Tibial nerve (tissue), 4 donors: ENCODE measurements around the gene RAN. TPM values are rescaled to one million over a fixed set of nuclear protein-coding genes. Genes with fewer than 3 reads are reported as not detected.

ENCODE experiments used
- DNase-seq, 2 donors: peaks; one replicate each; pipeline ENCODE4 v3.0.0-alpha.2; 2019; ENCODE audit warnings: low spot score in 2 of 2
- H3K27ac ChIP-seq, 4 donors: fragments of 200-600 bp; sonication (generic) in 3 of 4; one replicate each; pipeline ENCODE4 v1.5.1; 2017 to 2019; ENCODE audit warnings: mild to moderate bottlenecking in 1 of 4
- H3K27me3 ChIP-seq, 2 donors: fragments of 200-600 bp; sonication (generic) in 1 of 2; one replicate each; pipeline versions ENCODE4 v1.5.1 to v1.6.0; 2017 to 2019
- H3K36me3 ChIP-seq, 3 donors: fragments of 200-600 bp; sonication (generic); one replicate each; pipeline ENCODE4 v1.5.1; 2018 to 2019
- H3K4me1 ChIP-seq, 4 donors: fragments of 200-600 bp; sonication (generic) in 3 of 4; one replicate each; pipeline ENCODE4 v1.5.1; 2017 to 2019
- H3K4me3 ChIP-seq, 4 donors: fragments of 200-600 bp; sonication (generic) in 3 of 4; one replicate each; pipeline ENCODE4 v1.5.1; 2017 to 2019; ENCODE audit warnings: mild to moderate bottlenecking in 1 of 4, moderate library complexity in 1 of 4
- H3K9me3 ChIP-seq, 4 donors: fragments of 200-600 bp; sonication (generic) in 3 of 4; one replicate each; pipeline ENCODE4 v1.5.1; 2017 to 2019
- CTCF ChIP-seq, 5 experiments: fragments of 200-600 bp in 3 of 5; fragments of 450-650 bp in 2 of 5; sonication (generic) in 3 of 5; IDR thresholded peaks; one replicate each; pipeline ENCODE4 v1.5.1; 2016 to 2019; ENCODE audit warnings: antibody characterized with exemption in 5 of 5, mild to moderate bottlenecking in 3 of 5, moderate library complexity in 2 of 5
- EP300 ChIP-seq, 2 donors: sonication (generic); formaldehyde crosslinking; IDR thresholded peaks; one replicate each; pipeline ENCODE4 v1.6.1; 2017; ENCODE audit warnings: antibody characterized with exemption in 2 of 2, mild to moderate bottlenecking in 1 of 2
- POLR2A ChIP-seq, 2 donors: fragments of 450-650 bp; IDR thresholded peaks; one replicate each; pipeline ENCODE4 v1.6.1; 2017; ENCODE audit warnings: antibody characterized with exemption in 2 of 2, mild to moderate bottlenecking in 2 of 2, moderate library complexity in 2 of 2
- WGBS, 2 donors: methylation state at CpG; one replicate each; pipeline ENCODE4 v1.1.5; 2018; 5-methylcytosine and 5-hydroxymethylcytosine counted together
- total RNA-seq, 4 donors: library from RNA; depleted of rRNA; stranded (reverse); fragments of >200 nt; gene quantifications; one replicate each; pipeline ENCODE4 v1.1.0, GENCODE V29; 2016

Gene RAN
- total RNA-seq, 4 donors from 2014 or later: 105 to 155 (median 124) TPM

- no peak for DNase-seq
- WGBS, 2 donors: 52 to 100% methylated on average over 1 of the region's 1 CpG
- Histone ChIP-seq H3K36me3 (no peaks in the 10 kb centered on the region), H3K9me3 (peaks cover 0 to 18% (median 4%) of the 10 kb centered on the region in 4 donors), H3K4me1 (peaks cover 0 to 4% (median 2%) of the 10 kb centered on the region in 4 donors), H3K27ac (no peak overlapping the region), H3K27me3 (peaks cover 0 to 3% of the 10 kb centered on the region in 2 donors), H3K4me3 (no peak overlapping the region)
- TF ChIP-seq EP300 (IDR thresholded peaks at IDR 0.05) (no peak), POLR2A (IDR thresholded peaks at IDR 0.05) (no peak), CTCF (IDR thresholded peaks at IDR 0.05) (no peak)
Measured at GRCh38 chr12:130911193-130911592, 39.3 kb downstream of the RAN start.

GRCh38 chr12:130911933-130912332 is 40.1 kb downstream of the RAN start:
- Histone ChIP-seq H3K27me3 (peaks cover 0 to 3% of the 10 kb centered on the region in 2 donors), H3K36me3 (no peaks in the 10 kb centered on the region), H3K4me3 (no peak overlapping the region), H3K9me3 (peaks cover 0 to 18% (median 4%) of the 10 kb centered on the region in 4 donors), H3K27ac (no peak overlapping the region), H3K4me1 (peaks cover 0 to 11% (median 4%) of the 10 kb centered on the region in 4 donors)
- no peak for DNase-seq
- TF ChIP-seq EP300 (IDR thresholded peaks at IDR 0.05): no peak
- no peak for TF ChIP-seq CTCF (IDR thresholded peaks at IDR 0.05)
- TF ChIP-seq POLR2A (IDR thresholded peaks at IDR 0.05): no peak

GRCh38 chr12:130916241-130916911 is 44.5 kb downstream of the RAN start:
- H3K4me3 ChIP-seq: peak overlapping the region in 2 of 4 donors; percentile 8 to 30
- peak in 1 of 2 donors; percentile 63 for DNase-seq

GRCh38 chr12:130917607-130918006 is 45.7 kb downstream of the RAN start:
- no peak overlapping the region for H3K27ac ChIP-seq
- H3K27me3 ChIP-seq: peaks cover 0 to 3% of the 10 kb centered on the region in 2 donors
- TF ChIP-seq CTCF (IDR thresholded peaks at IDR 0.05) (no peak), EP300 (IDR thresholded peaks at IDR 0.05) (no peak), POLR2A (IDR thresholded peaks at IDR 0.05) (no peak)
- WGBS, 2 donors: 94 to 95% methylated on average over 13 of the region's 13 CpGs
- H3K36me3 ChIP-seq: no peaks in the 10 kb centered on the region
- no peak for DNase-seq
- H3K9me3 ChIP-seq: peaks cover 0 to 8% (median 0%) of the 10 kb centered on the region in 4 donors
- peaks cover 0 to 36% (median 4%) of the 10 kb centered on the region in 4 donors for H3K4me1 ChIP-seq
- no peak overlapping the region for H3K4me3 ChIP-seq

More at GRCh38 chr12:130916241-130916911, 44.5 kb downstream of the RAN start:
- WGBS, 2 donors: 8 to 10% methylated on average over 36 of the region's 37 CpGs
- Histone ChIP-seq H3K4me1 (peaks cover 0 to 27% (median 4%) of the 10 kb centered on the region in 4 donors), H3K9me3 (peaks cover 0 to 11% (median 3%) of the 10 kb centered on the region in 4 donors), H3K27me3 (peaks cover 0 to 3% of the 10 kb centered on the region in 2 donors), H3K36me3 (no peaks in the 10 kb centered on the region), H3K27ac (peak overlapping the region in 1 of 4 donors; percentile 61)
- no peak for TF ChIP-seq POLR2A (IDR thresholded peaks at IDR 0.05)
- peak in 1 of 2 donors; percentile 72 for TF ChIP-seq EP300 (IDR thresholded peaks at IDR 0.05)
- TF ChIP-seq CTCF (IDR thresholded peaks at IDR 0.05): peak; percentile 83 to 97 (median 93)

GRCh38 chr12:130919086-130919485 is 47.2 kb downstream of the RAN start:
- Histone ChIP-seq H3K27me3 (peaks cover 0 to 3% of the 10 kb centered on the region in 2 donors), H3K4me3 (no peak overlapping the region), H3K27ac (peak overlapping the region in 1 of 4 donors; percentile 86), H3K36me3 (no peaks in the 10 kb centered on the region), H3K9me3 (peaks cover 0 to 8% (median 0%) of the 10 kb centered on the region in 4 donors), H3K4me1 (peaks cover 0 to 46% (median 4%) of the 10 kb centered on the region in 4 donors)
- 53 to 57% methylated on average over 1 of the region's 1 CpG for WGBS, 2 donors
- DNase-seq: no peak
- TF ChIP-seq EP300 (IDR thresholded peaks at IDR 0.05) (no peak), CTCF (IDR thresholded peaks at IDR 0.05) (no peak), POLR2A (IDR thresholded peaks at IDR 0.05) (no peak)
